ENCODE measurements around the gene BAHCC1. TPM values are rescaled to one million over a fixed set of nuclear protein-coding genes. Genes with fewer than 3 reads are reported as not detected.

The BAHCC1 gene
- total RNA-seq, 1 donor from 2014 or later: 13.7 TPM

DNA sequence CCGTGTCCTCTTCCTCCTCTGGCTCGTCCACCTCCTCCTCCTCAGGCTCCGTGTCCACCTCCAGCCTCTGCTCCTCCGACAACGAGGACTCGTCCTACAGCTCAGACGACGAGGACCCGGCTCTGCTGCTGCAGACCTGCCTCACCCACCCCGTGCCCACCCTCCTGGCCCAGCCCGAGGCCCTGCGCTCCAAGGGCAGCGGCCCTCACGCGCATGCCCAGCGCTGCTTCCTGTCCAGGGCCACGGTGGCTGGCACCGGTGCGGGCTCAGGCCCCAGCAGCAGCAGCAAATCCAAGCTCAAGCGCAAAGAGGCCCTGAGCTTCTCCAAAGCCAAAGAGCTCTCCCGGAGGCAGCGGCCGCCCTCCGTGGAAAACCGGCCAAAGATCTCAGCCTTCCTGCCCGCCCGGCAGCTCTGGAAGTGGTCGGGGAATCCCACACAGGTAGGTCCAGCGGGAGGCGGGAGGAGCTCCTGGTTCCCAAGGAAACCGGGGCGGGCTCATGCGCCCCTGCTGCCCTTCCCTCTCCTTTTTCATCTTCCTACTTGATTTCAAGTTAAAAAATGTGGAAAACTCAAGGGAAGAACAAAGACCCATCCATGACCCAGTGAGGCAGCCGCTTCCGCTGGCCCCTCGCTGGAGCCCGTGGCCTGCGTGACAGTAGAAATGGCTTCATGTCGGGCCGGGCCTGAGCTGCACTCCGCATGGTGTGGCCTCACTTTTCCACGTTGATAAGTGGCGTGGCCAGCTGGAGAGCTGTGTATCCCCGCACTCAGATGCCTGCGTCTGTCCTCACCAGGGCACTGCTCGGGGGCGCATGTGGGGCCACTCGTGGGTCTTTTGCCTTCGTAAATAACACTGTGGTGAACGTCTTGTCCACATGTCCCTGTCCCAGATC, 66.6 kb downstream of the BAHCC1 start:
- no peak for DNase-seq

DNA sequence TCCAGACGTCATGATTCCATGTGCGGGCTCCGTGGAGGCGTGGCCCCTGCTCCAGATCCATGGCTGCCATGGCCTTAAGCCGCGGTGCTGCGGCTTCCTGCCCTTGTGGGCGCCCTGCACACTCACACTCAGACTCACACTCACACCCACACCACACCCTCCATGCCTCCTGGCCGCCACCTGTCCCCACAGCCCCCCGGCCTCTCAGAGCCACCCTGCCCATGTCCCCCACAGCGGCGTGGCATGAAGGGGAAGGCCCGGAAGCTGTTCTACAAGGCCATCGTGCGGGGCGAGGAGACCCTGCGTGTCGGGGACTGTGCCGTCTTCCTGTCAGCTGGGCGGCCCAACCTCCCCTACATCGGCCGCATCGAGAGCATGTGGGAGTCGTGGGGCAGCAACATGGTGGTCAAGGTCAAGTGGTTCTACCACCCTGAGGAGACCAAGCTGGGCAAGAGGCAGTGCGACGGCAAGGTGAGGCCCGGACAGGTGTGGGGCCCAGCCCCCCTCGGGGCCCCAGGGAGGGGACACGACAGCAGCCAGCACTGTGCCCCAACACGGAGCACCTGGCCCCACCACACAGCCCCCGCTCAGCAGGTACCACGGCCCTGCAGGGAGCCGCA, 67.4 kb downstream of the BAHCC1 start:
- DNase-seq: no peak

GRCh38 chr17:81463506-81463905, 68.2 kb downstream of the BAHCC1 start:
- no peak for DNase-seq

DNA sequence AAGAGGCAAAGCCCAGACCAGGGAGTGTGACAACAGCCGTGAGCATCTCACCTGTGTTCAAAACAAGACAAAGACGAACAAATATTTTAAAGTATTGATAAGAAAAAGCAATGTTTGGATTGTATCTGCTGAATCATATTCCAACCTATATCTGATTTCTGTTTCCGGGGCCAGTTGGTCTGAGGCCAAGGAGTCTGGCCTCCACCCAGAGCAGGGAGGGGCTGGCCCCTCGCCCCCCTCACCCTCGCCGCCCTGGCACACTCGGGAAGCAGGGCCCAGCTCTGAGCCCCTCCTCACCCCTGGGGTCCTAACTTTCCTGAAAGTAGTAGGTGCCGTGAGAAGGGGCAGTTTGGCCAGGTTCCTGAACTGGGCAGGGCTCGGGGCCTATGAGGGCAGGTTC, 69.3 kb downstream of the BAHCC1 start:
- no peak for DNase-seq

DNA sequence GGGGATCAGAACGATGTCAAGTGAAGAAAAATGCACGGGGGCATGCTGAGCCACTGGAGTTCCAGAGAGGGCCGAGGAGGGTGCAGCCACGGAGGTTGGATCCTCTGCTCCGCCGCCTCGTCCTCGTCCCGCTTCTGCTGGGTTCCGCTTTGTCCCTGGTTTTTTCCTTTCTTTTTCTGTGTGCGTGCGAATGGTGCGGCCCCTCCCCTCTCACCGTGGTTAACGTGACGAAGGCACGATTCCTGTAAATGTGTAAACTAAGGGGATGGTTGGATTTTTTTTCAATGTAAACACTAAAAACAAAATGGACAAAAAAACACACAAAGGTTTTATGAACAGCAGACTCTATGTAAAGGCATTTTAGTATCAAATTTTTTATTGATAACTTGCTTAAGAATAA, 70.7 kb downstream of the BAHCC1 start:
- no peak for DNase-seq

DNA sequence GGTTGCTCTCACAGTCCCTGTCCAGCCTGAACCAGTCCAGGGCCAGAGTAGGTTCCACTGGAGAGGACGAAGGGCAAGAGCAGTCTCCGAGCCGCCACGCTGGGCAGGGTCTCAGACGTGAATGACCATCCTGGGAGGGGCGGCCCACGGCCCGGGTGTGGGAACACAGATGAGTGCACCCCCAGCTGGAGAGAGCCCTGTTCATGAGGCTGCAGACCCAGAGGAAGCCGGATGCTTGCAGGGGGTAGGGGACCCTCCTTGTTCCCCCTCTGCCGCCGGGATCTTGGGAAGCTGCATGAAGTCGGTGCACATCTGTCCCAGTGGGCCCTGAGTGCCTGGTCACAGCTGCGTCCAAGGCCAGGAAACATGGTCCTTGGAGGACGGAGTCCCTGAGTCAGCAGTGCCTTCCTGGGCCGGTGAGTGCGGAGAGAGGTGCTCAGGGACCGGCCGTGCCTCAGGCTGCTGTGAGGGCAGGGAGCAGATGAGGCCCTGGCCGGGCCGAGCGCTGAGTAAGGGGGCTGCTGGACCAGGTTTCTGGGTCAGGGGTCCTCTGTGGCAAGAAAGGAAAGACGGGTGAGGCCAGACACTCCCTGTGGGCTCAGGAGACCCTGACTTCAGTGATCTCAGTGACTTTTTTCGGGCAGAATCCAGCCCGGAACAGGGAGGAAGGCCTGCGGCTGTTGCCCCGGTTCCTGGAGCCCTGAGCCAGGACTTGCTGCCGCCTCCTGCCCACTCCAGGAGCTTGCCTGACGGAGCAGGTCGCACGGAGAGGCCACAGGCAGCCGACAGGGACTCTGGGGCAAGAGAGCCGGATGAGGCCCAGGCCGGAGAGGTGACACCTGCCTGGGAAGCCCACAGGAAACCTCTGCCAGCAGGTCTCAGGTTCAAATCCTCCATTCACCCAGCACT, 71.6 kb downstream of the BAHCC1 start:
- no peak for DNase-seq

- DNase-seq: no peak
Measured at GRCh38 chr17:81468111-81468769, 73.0 kb downstream of the BAHCC1 start.

- no peak for DNase-seq
Measured at GRCh38 chr17:81468770-81469121, 73.5 kb downstream of the BAHCC1 start.

GRCh38 chr17:81469266-81469665, 74.0 kb downstream of the BAHCC1 start:
- DNase-seq: no peak

GRCh38 chr17:81470270-81470943, 75.2 kb downstream of the BAHCC1 start:
- no peak for DNase-seq

DNA sequence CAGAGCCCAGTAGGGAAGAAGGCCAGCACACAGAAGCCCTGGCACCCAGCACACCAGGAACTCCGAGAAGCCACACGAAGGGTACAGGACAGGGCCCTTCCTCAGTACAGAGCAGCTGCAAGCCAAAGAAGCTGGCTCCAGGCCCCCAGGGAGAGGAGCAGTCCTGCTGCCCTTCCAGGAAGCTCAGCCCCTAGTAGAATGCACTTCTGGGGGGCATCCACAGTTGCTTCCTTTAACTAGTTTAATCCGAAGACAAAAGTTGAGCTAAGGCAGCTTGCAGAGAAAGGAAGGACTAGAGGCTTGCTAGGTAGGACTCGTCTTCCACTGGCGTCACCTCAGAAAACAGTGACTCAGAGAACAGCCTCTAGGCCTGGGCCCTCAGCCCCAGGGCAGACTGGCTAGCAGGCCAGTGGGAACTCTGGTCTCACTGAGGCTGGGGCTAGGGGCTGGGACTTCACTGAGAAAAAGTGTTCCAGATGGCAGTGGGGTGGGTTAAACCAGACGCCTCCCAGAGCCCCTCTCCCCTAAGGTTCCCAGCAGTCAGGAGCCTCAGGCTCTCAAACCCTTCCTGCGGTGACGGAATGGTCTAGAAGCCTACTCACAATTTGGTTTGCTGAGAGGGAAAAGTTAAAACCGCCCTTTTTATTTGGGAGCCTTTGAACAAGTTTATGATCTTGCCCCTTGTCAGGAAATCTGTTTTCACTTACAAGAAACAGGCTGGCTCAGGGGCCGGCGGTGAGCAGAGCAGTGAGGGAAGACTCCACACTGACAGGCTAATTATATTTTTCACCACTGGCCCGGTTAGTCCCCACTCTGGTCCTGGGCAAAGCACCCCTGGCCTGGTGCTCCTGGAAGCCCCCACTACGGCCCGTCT, 75.9 kb downstream of the BAHCC1 start:
- no peak for DNase-seq

DNA sequence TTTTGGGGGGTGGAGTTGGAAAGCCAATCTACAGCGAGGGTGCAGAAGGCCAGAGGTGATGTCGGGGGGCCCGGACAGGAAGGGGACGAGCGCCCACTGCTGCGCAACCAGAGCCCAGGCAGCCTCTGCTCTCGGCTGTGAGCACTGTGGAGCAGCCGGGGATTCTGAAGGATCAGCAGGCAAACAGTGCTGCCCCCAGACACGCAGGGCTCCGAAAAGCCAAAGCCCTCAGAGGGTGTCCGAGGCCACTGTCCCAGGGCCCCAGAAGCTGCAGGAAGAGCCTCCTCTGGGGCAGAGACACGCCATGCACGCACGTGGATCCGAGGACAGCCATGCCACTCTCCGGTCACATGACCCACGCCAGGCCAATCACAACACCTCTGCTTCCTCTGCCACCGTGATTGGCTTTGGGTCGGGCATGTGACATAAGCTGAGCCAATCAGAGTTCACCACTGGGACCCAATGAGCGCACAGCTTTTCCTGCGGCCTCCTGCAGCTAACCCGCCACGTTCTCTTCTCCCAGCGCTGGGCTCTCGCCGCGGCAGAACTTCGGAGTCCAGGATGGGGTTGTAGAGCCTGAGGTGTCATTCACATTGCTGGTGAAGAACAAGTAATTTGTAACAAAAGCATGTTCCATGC, 76.7 kb downstream of the BAHCC1 start:
- DNase-seq: peak; percentile 93

DNA sequence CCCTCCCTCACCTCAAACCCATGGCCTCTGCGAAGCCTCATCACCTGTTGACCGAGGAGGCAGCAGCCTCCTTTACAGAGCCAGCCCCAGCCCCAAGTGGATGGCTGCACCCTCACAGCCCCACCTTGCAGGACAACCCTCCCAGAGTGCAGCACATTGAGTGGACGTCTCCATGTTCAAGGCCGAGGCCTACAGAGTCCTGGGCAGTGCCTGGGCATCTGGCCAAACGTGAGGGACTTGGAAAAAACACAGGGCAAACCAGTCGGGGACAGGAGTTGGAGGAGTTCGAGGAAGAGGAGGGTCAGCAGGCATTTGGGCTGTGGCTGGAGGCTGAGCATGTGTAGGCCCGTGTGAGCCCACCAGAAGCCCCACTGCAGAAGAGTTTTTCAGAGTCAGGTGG, 77.8 kb downstream of the BAHCC1 start:
- no peak for DNase-seq

DNA sequence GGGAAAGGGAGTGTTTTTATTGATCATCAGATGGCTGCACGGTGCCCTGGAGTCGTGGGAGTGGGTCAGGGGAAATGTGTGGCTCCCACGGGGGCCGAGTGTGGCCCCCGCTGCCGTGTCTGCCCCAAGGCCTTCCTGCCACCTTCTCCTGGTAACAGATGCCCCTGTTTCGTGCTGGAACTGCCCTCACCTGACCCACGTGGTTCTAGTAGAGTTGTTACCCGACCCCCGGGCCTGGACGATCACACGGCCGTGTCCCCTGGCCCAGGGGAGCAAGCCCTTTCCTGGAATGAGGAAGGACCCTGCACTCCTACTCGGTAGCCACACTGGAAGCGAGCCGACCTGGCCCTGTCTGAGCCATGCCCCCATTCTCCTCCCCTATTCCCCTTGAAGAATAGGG, 79.7 kb downstream of the BAHCC1 start:
- DNase-seq: no peak

DNA sequence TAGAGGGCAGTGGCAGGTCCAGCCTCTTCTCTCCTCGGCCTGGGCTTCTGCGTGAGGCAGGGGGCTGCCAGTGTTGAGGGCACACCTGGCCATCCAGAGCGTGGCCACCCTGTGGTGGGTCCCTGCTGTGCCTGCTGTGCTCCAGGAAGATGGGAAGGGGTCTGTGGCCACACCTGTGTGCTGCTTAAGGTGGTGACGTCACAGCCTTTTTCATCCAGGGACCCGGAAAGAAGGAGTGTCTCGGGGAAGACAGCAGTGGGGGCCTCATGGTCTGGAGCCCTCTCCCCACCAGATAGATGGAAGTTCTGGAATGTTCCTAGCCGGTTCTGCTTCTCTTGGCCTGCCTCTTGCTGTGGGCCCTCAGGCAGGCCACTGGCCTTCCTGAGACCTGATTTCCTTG, 80.8 kb downstream of the BAHCC1 start:
- DNase-seq: no peak

- no peak for DNase-seq
Measured at GRCh38 chr17:81476635-81477034, 81.4 kb downstream of the BAHCC1 start.

- no peak for DNase-seq
Measured at GRCh38 chr17:81477173-81477572, 81.9 kb downstream of the BAHCC1 start.

DNA sequence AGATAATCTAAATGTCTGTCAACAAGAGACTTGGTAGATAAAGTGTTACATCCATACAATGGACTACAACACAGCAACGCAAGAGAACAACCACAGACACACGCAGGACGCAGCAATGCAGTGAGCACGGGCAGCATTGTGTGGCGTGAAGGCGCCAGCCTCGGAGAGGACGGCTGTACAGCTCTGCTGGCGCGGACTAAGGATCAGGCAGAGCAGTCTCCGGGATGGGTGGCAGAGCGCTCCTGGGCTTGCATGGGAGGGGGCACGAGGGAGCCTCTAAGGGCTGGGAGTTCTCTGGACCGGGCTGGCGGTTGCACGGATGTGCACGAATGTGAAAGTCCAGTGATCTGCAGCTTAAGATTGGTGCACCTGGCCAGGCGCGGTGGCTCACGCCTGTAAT, 82.9 kb downstream of the BAHCC1 start:
- no peak for DNase-seq

DNA sequence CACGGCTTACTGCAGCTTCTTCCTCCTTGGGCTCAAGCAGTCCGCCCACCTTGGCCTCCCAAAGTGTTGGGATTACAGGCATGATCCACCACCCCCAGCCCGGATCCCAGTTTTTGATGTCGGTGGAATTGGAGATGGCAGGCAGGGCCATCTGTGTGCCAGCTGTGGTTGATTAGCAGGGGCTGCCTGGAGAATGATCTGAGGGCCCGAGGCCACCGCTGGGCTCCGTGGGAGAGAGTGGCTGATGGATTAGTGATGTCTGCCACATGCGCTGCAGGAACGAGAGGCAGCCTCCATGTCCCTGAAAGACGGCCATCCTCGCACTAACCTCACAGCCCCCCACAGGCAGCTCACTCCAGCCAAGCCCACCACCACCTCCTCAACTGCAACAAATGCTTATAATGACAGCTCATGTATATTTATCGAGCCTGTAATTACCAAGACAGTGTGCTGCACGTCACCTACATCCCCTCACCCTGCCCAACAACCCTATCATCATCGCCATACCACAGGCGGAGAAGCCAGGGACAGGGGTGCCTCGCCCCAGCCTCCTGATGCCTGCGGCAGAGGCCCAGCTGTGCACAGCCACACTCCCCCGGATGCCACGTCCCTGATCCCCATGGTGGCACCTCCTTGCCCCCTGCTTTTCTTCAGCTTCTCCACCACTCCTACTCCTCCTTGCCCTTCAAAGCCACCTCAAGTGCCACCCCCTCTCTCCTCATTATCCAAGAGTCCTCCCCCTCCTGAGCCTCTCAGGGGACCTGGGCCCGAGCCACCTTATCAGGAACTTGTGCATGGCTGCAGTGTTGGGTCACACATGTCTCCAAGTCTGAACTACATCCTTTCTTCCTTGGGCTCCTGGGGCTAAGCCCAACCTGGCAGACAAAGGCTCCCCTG, 84.2 kb downstream of the BAHCC1 start:
- no peak for DNase-seq

All from tongue (tissue), 2 donors.